ENCODE data around the gene HLA-DQA1.

- TF ChIP-seq CTCF (IDR thresholded peaks at IDR 0.05), result no peak
- TF ChIP-seq EZH2 (IDR thresholded peaks at IDR 0.05), result no peak
Observed at GRCh38 chr6:32642720-32643106, 5.5 kb downstream of the HLA-DQA1 start.

Measured in neural progenitor cell (in vitro differentiated cells).